DOHH2 (cell line): ENCODE data around the gene TTLL7.

Experiments
- H3F3A ChIP-seq: fragments of 200-600 bp; sonication (generic), shearing (Covaris generic); 2 replicates; pipeline ENCODE4 v1.6.0; 2016; ENCODE audit warnings: antibody characterized with exemption, mild to moderate bottlenecking; ENCODE audit not compliant: control insufficient read depth, insufficient read depth
- H3K27ac ChIP-seq: fragments of 200-600 bp; sonication (generic); 2 replicates; pipeline ENCODE4 v1.5.1; 2014; ENCODE audit warnings: low read depth, mild to moderate bottlenecking, low read length, moderate library complexity
- H3K27me3 ChIP-seq: fragments of 200-600 bp; sonication (generic); 2 replicates; pipeline ENCODE4 v1.6.1; 2014; ENCODE audit warnings: mild to moderate bottlenecking, low read length, mixed read lengths; ENCODE audit not compliant: control insufficient read depth
- H3K36me3 ChIP-seq: fragments of 200-600 bp; sonication (generic); 2 replicates; pipeline ENCODE4 v1.6.1; 2014; ENCODE audit warnings: mild to moderate bottlenecking, low read length, moderate library complexity, mixed read lengths; ENCODE audit not compliant: control insufficient read depth
- H3K4me1 ChIP-seq: fragments of 200-600 bp; sonication (generic); 2 replicates; pipeline ENCODE4 v1.6.1; 2014; ENCODE audit warnings: mild to moderate bottlenecking, low read length, mixed read lengths; ENCODE audit not compliant: control insufficient read depth
- H3K4me2 ChIP-seq: fragments of 200-600 bp; sonication (generic); 2 replicates; pipeline ENCODE4 v1.6.0; 2014; ENCODE audit warnings: mild to moderate bottlenecking, low read length, moderate library complexity
- H3K4me3 ChIP-seq: fragments of 200-600 bp; sonication (generic); 2 replicates; pipeline ENCODE4 v1.5.1; 2014; ENCODE audit warnings: mild to moderate bottlenecking, low read length, mixed read lengths
- H3K79me2 ChIP-seq: fragments of 200-600 bp; sonication (generic); 2 replicates; pipeline ENCODE4 v1.6.1; 2014; ENCODE audit warnings: mild to moderate bottlenecking, low read length, mixed read lengths; ENCODE audit not compliant: control insufficient read depth
- H3K9me2 ChIP-seq: fragments of 200-600 bp; sonication (generic); replicated peaks from 2 replicates; pipeline ENCODE4 v1.6.1; 2014; ENCODE audit warnings: mild to moderate bottlenecking, low read length, mixed read lengths; ENCODE audit not compliant: control insufficient read depth
- H3K9me3 ChIP-seq: fragments of 200-600 bp; sonication (generic); 2 replicates; pipeline ENCODE4 v1.6.1; 2014; ENCODE audit warnings: antibody characterized with exemption, low read length, mixed read lengths; ENCODE audit not compliant: control insufficient read depth, insufficient read depth
- H4K20me1 ChIP-seq: fragments of 200-600 bp; sonication (generic); 2 replicates; pipeline ENCODE4 v1.6.0; 2014; ENCODE audit warnings: low read depth, mild to moderate bottlenecking, antibody characterized with exemption, low read length, moderate library complexity; ENCODE audit not compliant: control insufficient read depth, insufficient read depth
- CTCF ChIP-seq: fragments of 200-600 bp; sonication (generic); IDR thresholded peaks from one replicate; pipeline ENCODE4 v1.5.1; 2014; ENCODE audit warnings: antibody characterized with exemption, mild to moderate bottlenecking, low read depth, low read length; ENCODE audit not compliant: poor library complexity, severe bottlenecking
- EZH2phosphoT487 ChIP-seq: fragments of 200-600 bp; sonication (generic); IDR thresholded peaks from 2 replicates; pipeline ENCODE4 v1.6.1; 2017; ENCODE audit warnings: borderline replicate concordance, mild to moderate bottlenecking, antibody characterized with exemption, low read length, moderate library complexity, mixed read lengths

The TTLL7 gene

GRCh38 chr1:83864991-83865390 lies 133.9 kb downstream of the TTLL7 start:
- TF ChIP-seq CTCF = no peak
- TF ChIP-seq EZH2phosphoT487 = no peak
- Histone ChIP-seq H3K27ac (no peak overlapping the region), H3K4me1 (peaks cover 3% of the 10 kb centered on the region; the same call in 1 of the 2 replicates)

DNA sequence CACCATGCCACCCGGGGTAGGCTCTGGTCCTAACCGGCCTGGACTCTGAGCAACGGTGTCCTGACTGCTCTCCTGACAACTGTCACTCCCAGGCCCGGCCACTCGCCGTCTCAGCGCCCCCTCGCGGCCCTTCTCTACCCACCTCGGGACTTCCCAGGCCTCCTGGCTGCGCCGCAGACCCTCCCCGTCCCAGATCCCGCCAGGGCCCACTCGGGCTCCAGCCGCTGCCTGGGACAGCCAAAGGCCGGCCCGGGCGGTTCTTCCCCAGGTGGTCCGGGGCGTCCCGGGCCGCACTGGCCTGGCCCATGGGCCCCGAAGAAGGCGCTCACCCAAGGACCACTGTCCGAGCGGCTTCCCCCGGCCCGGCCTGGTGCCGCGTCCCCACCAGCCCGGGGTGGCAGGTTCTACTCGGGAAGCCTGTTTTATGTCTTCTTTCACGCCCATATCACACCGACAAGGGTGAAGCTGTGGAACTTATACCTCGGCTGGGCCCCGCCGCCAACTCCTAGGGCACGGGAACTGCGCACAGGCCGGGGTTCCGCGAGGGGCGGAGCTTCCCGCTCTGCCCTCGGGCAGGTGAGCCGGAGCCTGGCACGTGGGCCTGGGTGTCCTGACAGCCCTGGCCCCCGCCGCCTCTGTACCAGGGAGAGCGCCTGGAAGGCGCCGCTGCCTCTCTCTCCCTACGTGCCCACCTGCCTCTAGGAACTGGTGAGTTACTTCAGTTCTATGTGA lies 138.3 kb downstream of the TTLL7 start:
- H3K4me3 ChIP-seq = no peak overlapping the region
- no peaks in the 10 kb centered on the region for H3F3A ChIP-seq
- H3K27ac ChIP-seq = no peak overlapping the region
- H3K9me3 ChIP-seq = no peaks in the 10 kb centered on the region
- H3K4me2 ChIP-seq = no peak overlapping the region
- TF ChIP-seq EZH2phosphoT487 = no peak
- TF ChIP-seq CTCF = peak; percentile 61
- peaks cover 17% of the 10 kb centered on the region for H3K4me1 ChIP-seq
- H3K79me2 ChIP-seq = no peaks in the 10 kb centered on the region
- no peaks in the 10 kb centered on the region for H4K20me1 ChIP-seq
- H3K9me2 ChIP-seq = no peaks in the 10 kb centered on the region
- H3K36me3 ChIP-seq = no peaks in the 10 kb centered on the region
- H3K27me3 ChIP-seq = no peaks in the 10 kb centered on the region

More at GRCh38 chr1:83864991-83865390, 133.9 kb downstream of the TTLL7 start:
- no peaks in the 10 kb centered on the region for H3K79me2 ChIP-seq
- H3F3A ChIP-seq = no peaks in the 10 kb centered on the region
- no peaks in the 10 kb centered on the region for H3K9me3 ChIP-seq
- H3K36me3 ChIP-seq = no peaks in the 10 kb centered on the region
- no peaks in the 10 kb centered on the region for H3K27me3 ChIP-seq
- H3K4me2 ChIP-seq = no peak overlapping the region
- H4K20me1 ChIP-seq = no peaks in the 10 kb centered on the region
- H3K9me2 ChIP-seq = no peaks in the 10 kb centered on the region
- H3K4me3 ChIP-seq = no peak overlapping the region

DNA sequence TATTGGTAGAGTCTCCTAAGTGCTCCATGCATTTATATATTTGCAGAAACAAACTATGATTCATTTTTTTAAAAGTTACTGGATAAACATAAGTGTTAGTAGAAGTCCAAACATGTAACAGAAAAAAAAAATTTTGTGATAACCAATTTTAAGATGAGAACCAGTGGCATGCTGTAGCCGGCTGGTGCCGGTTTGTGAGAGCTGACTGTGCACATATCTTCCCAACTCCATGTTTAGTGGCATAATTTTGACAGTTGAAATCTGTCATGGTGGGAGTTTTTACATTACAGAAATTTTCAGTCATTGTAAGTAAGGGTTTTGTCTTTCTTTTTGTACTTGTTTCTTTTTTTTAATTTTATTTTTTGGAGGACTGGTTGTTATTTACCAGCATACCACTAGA lies 141.2 kb downstream of the TTLL7 start:
- no peaks in the 10 kb centered on the region for H3F3A ChIP-seq
- no peak overlapping the region for H3K27ac ChIP-seq
- no peaks in the 10 kb centered on the region for H4K20me1 ChIP-seq
- H3K9me3 ChIP-seq = no peaks in the 10 kb centered on the region
- H3K4me1 ChIP-seq = peaks cover 14% of the 10 kb centered on the region
- TF ChIP-seq CTCF (no peak), EZH2phosphoT487 (no peak)
- no peak overlapping the region for H3K4me2 ChIP-seq
- H3K36me3 ChIP-seq = no peaks in the 10 kb centered on the region
- H3K9me2 ChIP-seq = no peaks in the 10 kb centered on the region
- no peaks in the 10 kb centered on the region for H3K27me3 ChIP-seq
- H3K79me2 ChIP-seq = no peaks in the 10 kb centered on the region
- no peak overlapping the region for H3K4me3 ChIP-seq
